OCI-LY7 (cell line): ENCODE results near the gene LHFPL6. TPM values are rescaled to one million over a fixed set of nuclear protein-coding genes. Genes with fewer than 3 reads are reported as not detected.

Experiments used
- BruUV-seq: library from RNA; stranded (reverse); fragments of 400-500 nt; replicated peaks from 2 replicates; lab custom pipeline; 2021; lab: Mats Ljungman, UMichigan
- CTCF ChIA-PET: fragments of 300-600 bp; sonication (Branson Sonifier 250); formaldehyde crosslinking; loops from one replicate; lab custom pipeline; 2022; ENCODE audit warnings: antibody characterized with exemption; ENCODE audit not compliant: unreplicated experiment; lab: Charles Lee
- POLR2A ChIA-PET: fragments of 300-600 bp; sonication (Branson Sonifier 250); formaldehyde crosslinking; loops from one replicate; lab custom pipeline; 2022; ENCODE audit warnings: antibody characterized with exemption; lab: Charles Lee
- DNase-seq: peaks from one replicate; pipeline ENCODE4 v3.0.0-alpha.2; 2015; ENCODE audit warnings: low spot score
- H2AFZ ChIP-seq: fragments of 200-600 bp; sonication (generic), shearing (Covaris generic); 2 replicates; pipeline ENCODE4 v1.6.1; 2014; ENCODE audit warnings: mild to moderate bottlenecking, antibody characterized with exemption, low read length, moderate library complexity
- H3K27ac ChIP-seq: fragments of 200-600 bp; sonication (generic); 2 replicates; pipeline ENCODE4 v1.5.1; 2014; ENCODE audit warnings: mixed run types, low read depth, mild to moderate bottlenecking, moderate library complexity, low read length, inconsistent platforms; ENCODE audit not compliant: poor library complexity, severe bottlenecking
- H3K36me3 ChIP-seq: fragments of 200-600 bp; sonication (generic); 2 replicates; pipeline ENCODE4 v1.6.1; 2014; ENCODE audit warnings: mild to moderate bottlenecking, antibody characterized with exemption, low read length, moderate library complexity, mixed read lengths; ENCODE audit not compliant: insufficient read depth
- H3K4me1 ChIP-seq: fragments of 200-600 bp; sonication (generic); 2 replicates; pipeline ENCODE4 v1.5.1; 2014; ENCODE audit warnings: mild to moderate bottlenecking, low read length; ENCODE audit not compliant: insufficient read depth, poor library complexity, severe bottlenecking
- H3K4me2 ChIP-seq: fragments of 200-600 bp; sonication (generic); 2 replicates; pipeline ENCODE4 v1.6.1; 2014; ENCODE audit warnings: mild to moderate bottlenecking, low read length
- H3K4me3 ChIP-seq: fragments of 200-600 bp; sonication (generic); 2 replicates; pipeline ENCODE4 v1.5.1; 2014; ENCODE audit warnings: mild to moderate bottlenecking, low read depth, low read length; ENCODE audit not compliant: poor library complexity, severe bottlenecking
- H3K79me2 ChIP-seq: fragments of 200-600 bp; sonication (generic); 2 replicates; pipeline ENCODE4 v1.6.1; 2016; ENCODE audit warnings: low read depth, mild to moderate bottlenecking, low read length, moderate library complexity, mixed read lengths; ENCODE audit not compliant: insufficient read depth
- H3K9me2 ChIP-seq: fragments of 200-600 bp; sonication (generic); 2 replicates; pipeline ENCODE4 v1.6.1; 2016; ENCODE audit warnings: mild to moderate bottlenecking, low read length, mixed read lengths; ENCODE audit not compliant: insufficient read depth
- H3K9me3 ChIP-seq: fragments of 200-600 bp; sonication (generic); 2 replicates; pipeline ENCODE4 v1.6.1; 2014; ENCODE audit warnings: mild to moderate bottlenecking, mixed run types, low read length, mixed read lengths
- H4K20me1 ChIP-seq: fragments of 200-600 bp; sonication (generic); 2 replicates; pipeline ENCODE4 v1.6.1; 2014; ENCODE audit warnings: mild to moderate bottlenecking, antibody characterized with exemption, low read length, moderate library complexity, mixed read lengths; ENCODE audit not compliant: insufficient read depth
- EZH2phosphoT487 ChIP-seq: fragments of 200-600 bp; sonication (generic); IDR thresholded peaks from 2 replicates; pipeline ENCODE4 v1.6.1; 2018; ENCODE audit warnings: low read depth, borderline replicate concordance, mild to moderate bottlenecking, mixed run types, antibody characterized with exemption, low read length, moderate library complexity, mixed read lengths
- intact Hi-C: fragments of 100-400 bp; cut with micrococcal nuclease; formaldehyde crosslinking; loops from one replicate; pipeline ENCODE4 v1.10.0; 2022; ENCODE audit not compliant: unreplicated experiment
- total RNA-seq, 2 experiments: library from RNA; depleted of rRNA in 1 of 2; stranded (reverse); fragments of >200 nt in 1 of 2; shearing (Covaris generic) in 1 of 2; gene quantifications; 2 replicates each; pipeline ENCODE4 v1.2.3, GENCODE V29; 2014 to 2022
- TF ChIP-seq, protein P1 (sequence below): fragments of 200-600 bp; sonication (generic); conservative IDR thresholded peaks from 2 replicates; pipeline ENCODE4 v1.5.1; 2014; ENCODE audit warnings: mild to moderate bottlenecking, antibody characterized with exemption, low read length, moderate library complexity, mixed read lengths

The LHFPL6 gene
- total RNA-seq, 2 experiments from 2014 or later, result 15.1 to 27.7 TPM

DNA sequence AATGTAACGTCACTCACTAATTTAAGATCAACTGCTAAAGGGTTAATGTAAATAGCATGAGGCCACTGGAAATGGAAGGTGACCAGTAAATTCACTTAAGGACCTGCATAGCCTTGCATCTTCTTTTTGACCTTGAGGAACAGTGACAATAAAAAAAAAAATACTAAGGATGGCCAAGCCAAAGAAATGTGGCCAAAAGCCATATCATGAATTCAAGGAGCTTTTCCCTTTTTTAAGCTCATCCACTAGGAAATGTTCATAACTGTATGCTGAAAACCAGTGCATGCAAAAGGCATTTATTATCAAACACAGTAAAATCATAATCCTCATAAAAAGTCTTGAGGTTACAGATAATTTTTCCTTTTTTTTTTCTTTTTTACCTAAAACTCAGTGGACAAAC lies 77.5 kb downstream of the LHFPL6 start:
- no peaks in the 10 kb centered on the region for H3K79me2 ChIP-seq
- no peak overlapping the region for H3K4me3 ChIP-seq
- DNase-seq, result no peak
- no peak for TF ChIP-seq EZH2phosphoT487
- TF ChIP-seq, protein P1, sequence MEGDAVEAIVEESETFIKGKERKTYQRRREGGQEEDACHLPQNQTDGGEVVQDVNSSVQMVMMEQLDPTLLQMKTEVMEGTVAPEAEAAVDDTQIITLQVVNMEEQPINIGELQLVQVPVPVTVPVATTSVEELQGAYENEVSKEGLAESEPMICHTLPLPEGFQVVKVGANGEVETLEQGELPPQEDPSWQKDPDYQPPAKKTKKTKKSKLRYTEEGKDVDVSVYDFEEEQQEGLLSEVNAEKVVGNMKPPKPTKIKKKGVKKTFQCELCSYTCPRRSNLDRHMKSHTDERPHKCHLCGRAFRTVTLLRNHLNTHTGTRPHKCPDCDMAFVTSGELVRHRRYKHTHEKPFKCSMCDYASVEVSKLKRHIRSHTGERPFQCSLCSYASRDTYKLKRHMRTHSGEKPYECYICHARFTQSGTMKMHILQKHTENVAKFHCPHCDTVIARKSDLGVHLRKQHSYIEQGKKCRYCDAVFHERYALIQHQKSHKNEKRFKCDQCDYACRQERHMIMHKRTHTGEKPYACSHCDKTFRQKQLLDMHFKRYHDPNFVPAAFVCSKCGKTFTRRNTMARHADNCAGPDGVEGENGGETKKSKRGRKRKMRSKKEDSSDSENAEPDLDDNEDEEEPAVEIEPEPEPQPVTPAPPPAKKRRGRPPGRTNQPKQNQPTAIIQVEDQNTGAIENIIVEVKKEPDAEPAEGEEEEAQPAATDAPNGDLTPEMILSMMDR, result no peak
- H3K9me2 ChIP-seq, result no peaks in the 10 kb centered on the region
- intact Hi-C loops, result no loop called here
- no peaks in the 10 kb centered on the region for H3K9me3 ChIP-seq
- H4K20me1 ChIP-seq, result no peaks in the 10 kb centered on the region
- no peak overlapping the region for H3K4me2 ChIP-seq
- POLR2A ChIA-PET, result no interaction called here
- no peak overlapping the region for H3K27ac ChIP-seq
- no peaks in the 10 kb centered on the region for H3K4me1 ChIP-seq
- BruUV-seq, result no TSS peak
- H2AFZ ChIP-seq, result no peak overlapping the region
- H3K36me3 ChIP-seq, result no peaks in the 10 kb centered on the region
- CTCF ChIA-PET, result no interaction called here

DNA sequence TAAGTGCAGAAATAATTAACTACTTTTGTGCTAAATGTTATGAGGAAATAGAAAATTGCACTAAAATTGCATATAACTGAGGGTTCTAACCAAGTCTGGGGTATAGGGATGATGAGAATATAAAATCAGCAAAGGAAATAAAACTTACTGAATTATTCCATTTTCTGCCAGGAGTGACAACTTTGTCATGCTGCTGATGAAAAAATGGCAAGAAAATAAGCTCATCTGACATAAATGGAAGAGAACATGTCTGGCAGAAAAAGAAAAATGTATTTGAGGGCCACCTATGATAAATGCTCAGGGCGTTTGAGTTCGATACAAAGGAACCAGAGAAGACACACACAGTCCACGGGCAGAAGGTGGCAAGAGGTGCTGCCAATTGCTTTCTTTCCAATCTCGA lies 78.2 kb downstream of the LHFPL6 start:
- ChIA-PET POLR2A (interaction anchor here (0.8 to 1.5 kb wide), 3 partner anchors 15 to 57 kb away, joined by 3 read pairs; no protein-coding TSS in a partner anchor), CTCF (no interaction called here)
- TF ChIP-seq, protein P1, result no peak
- TF ChIP-seq EZH2phosphoT487, result no peak
- Histone ChIP-seq H3K79me2 (no peaks in the 10 kb centered on the region), H3K4me3 (no peak overlapping the region), H3K36me3 (no peaks in the 10 kb centered on the region), H3K27ac (no peak overlapping the region), H3K9me2 (no peaks in the 10 kb centered on the region), H3K4me2 (no peak overlapping the region), H3K4me1 (no peaks in the 10 kb centered on the region), H2AFZ (no peak overlapping the region), H3K9me3 (no peaks in the 10 kb centered on the region), H4K20me1 (no peaks in the 10 kb centered on the region)
- intact Hi-C loops, result no loop called here
- BruUV-seq, result no TSS peak
- DNase-seq, result no peak

DNA sequence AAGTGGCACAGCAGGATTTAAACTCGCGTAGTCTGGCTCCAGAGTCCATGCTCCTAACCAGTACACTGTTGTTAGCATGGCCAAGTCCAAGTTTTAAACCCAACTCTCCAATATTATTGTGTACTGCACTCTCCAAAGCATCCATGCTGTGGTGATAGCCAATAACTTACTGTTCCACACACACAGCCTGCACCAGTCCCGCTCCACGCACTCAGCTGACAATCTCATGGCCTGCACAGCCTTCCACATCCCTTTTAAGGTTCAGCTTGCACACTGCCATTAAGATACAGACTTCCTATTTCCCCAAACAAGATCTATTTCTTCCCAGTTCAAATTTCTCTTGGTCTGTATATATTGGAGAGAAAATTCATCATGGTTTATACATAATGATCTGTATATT lies 80.7 kb downstream of the LHFPL6 start:
- Histone ChIP-seq H3K27ac (no peak overlapping the region), H3K79me2 (no peaks in the 10 kb centered on the region), H4K20me1 (no peaks in the 10 kb centered on the region), H3K9me2 (no peaks in the 10 kb centered on the region), H2AFZ (no peak overlapping the region), H3K4me2 (no peak overlapping the region), H3K4me3 (no peak overlapping the region), H3K36me3 (no peaks in the 10 kb centered on the region), H3K4me1 (no peaks in the 10 kb centered on the region), H3K9me3 (no peaks in the 10 kb centered on the region)
- ChIA-PET CTCF (no interaction called here), POLR2A (interaction anchor here (0.6 kb wide), 1 partner anchor 9 kb away, joined by 5 read pairs; no protein-coding TSS in a partner anchor)
- DNase-seq, result no peak
- intact Hi-C loops, result no loop called here
- BruUV-seq, result no TSS peak
- no peak for TF ChIP-seq EZH2phosphoT487
- TF ChIP-seq, protein P1, result no peak
